NAMALWA (cell line): ENCODE measurements around the gene WWOX.

Source experiments
- DNase-seq: peaks from one replicate; pipeline ENCODE4 v3.0.0-alpha.2; 2015; ENCODE audit warnings: low spot score

WWOX gene

GRCh38 chr16:78909226-78909625, 809.8 kb downstream of the WWOX start:
- no peak for DNase-seq

GRCh38 chr16:78915811-78916345, 816.4 kb downstream of the WWOX start:
- no peak for DNase-seq

- no peak for DNase-seq
Measured at GRCh38 chr16:78916928-78917545, 817.6 kb downstream of the WWOX start.

GRCh38 chr16:78918805-78919305, 819.4 kb downstream of the WWOX start:
- DNase-seq, result no peak

- DNase-seq, result no peak
Measured at GRCh38 chr16:78919852-78920251, 820.4 kb downstream of the WWOX start.

- no peak for DNase-seq
Measured at GRCh38 chr16:78920621-78921020, 821.2 kb downstream of the WWOX start.

- DNase-seq, result peak; percentile 56
Measured at GRCh38 chr16:78925083-78925767, 825.8 kb downstream of the WWOX start.

GRCh38 chr16:78926723-78927210, 827.3 kb downstream of the WWOX start:
- DNase-seq, result no peak

GRCh38 chr16:78927766-78928165, 828.3 kb downstream of the WWOX start:
- no peak for DNase-seq

- DNase-seq, result no peak
Measured at GRCh38 chr16:78929841-78930240, 830.4 kb downstream of the WWOX start.

- DNase-seq, result no peak
Measured at GRCh38 chr16:78930561-78930960, 831.1 kb downstream of the WWOX start.

GRCh38 chr16:78931267-78931666, 831.8 kb downstream of the WWOX start:
- DNase-seq, result no peak

GRCh38 chr16:78931678-78932077, 832.2 kb downstream of the WWOX start:
- no peak for DNase-seq

- no peak for DNase-seq
Measured at GRCh38 chr16:78932355-78932943, 833.0 kb downstream of the WWOX start.

- DNase-seq, result no peak
Measured at GRCh38 chr16:78936060-78936459, 836.6 kb downstream of the WWOX start.

GRCh38 chr16:78939597-78939996, 840.1 kb downstream of the WWOX start:
- no peak for DNase-seq

- DNase-seq, result no peak
Measured at GRCh38 chr16:78942625-78943245, 843.3 kb downstream of the WWOX start.

- DNase-seq, result no peak
Measured at GRCh38 chr16:78945336-78945735, 845.9 kb downstream of the WWOX start.

GRCh38 chr16:78946556-78946955, 847.1 kb downstream of the WWOX start:
- no peak for DNase-seq

- no peak for DNase-seq
Measured at GRCh38 chr16:78950768-78951167, 851.3 kb downstream of the WWOX start.

- DNase-seq, result no peak
Measured at GRCh38 chr16:78952630-78953029, 853.2 kb downstream of the WWOX start.

GRCh38 chr16:78953526-78953925, 854.1 kb downstream of the WWOX start:
- no peak for DNase-seq
